Neutrophil (primary cell): Measurements from ENCODE around the gene DCDC1.

Source experiments
- H3K27ac ChIP-seq: fragments of 200-600 bp; sonication (generic); 2 replicates; pipeline ENCODE4 v1.5.1; 2016; ENCODE audit warnings: mild to moderate bottlenecking, moderate library complexity
- H3K27me3 ChIP-seq: fragments of 200-600 bp; sonication (generic); 2 replicates; pipeline ENCODE4 v1.6.0; 2016; ENCODE audit warnings: mild to moderate bottlenecking
- H3K36me3 ChIP-seq: fragments of 200-600 bp; sonication (generic); 2 replicates; pipeline ENCODE4 v1.5.1; 2017
- H3K4me1 ChIP-seq, 2 experiments: fragments of 200-600 bp in 1 of 2; sonication (generic) in 1 of 2; 1 replicate in 1 of 2; 2 replicates in 1 of 2; pipeline versions ENCODE4 v1.5.1 to v1.6.1; 2013 to 2016; ENCODE audit warnings: low read depth in 1 of 2, low read length in 1 of 2, mild to moderate bottlenecking in 1 of 2, moderate library complexity in 1 of 2; ENCODE audit not compliant: control insufficient read depth in 1 of 2, insufficient read depth in 1 of 2
- H3K4me3 ChIP-seq, 2 experiments: fragments of 200-600 bp in 1 of 2; sonication (generic) in 1 of 2; 1 replicate in 1 of 2; 2 replicates in 1 of 2; pipeline ENCODE4 v1.5.1; 2013 to 2016; ENCODE audit warnings: low read depth in 1 of 2, low read length in 1 of 2, mild to moderate bottlenecking in 1 of 2, moderate library complexity in 1 of 2
- H3K9me3 ChIP-seq: fragments of 200-600 bp; sonication (generic); 2 replicates; pipeline ENCODE4 v1.5.1; 2016
- CTCF ChIP-seq: fragments of 200-600 bp; sonication (generic); IDR thresholded peaks from 2 replicates; pipeline ENCODE4 v1.5.1; 2016; ENCODE audit warnings: antibody characterized with exemption

DCDC1 gene

GRCh38 chr11:31240340-31240904 lies 129.1 kb downstream of the DCDC1 start:
- H3K4me3 ChIP-seq = no peak overlapping the region
- H3K4me1 ChIP-seq = no peaks in the 10 kb centered on the region
- no peaks in the 10 kb centered on the region for H3K36me3 ChIP-seq
- no peak for TF ChIP-seq CTCF
- no peak overlapping the region for H3K27ac ChIP-seq
- H3K9me3 ChIP-seq = no peaks in the 10 kb centered on the region
- no peaks in the 10 kb centered on the region for H3K27me3 ChIP-seq

- no peak overlapping the region for H3K4me3 ChIP-seq
- H3K27ac ChIP-seq = no peak overlapping the region
- no peaks in the 10 kb centered on the region for H3K27me3 ChIP-seq
- H3K36me3 ChIP-seq = no peaks in the 10 kb centered on the region
- TF ChIP-seq CTCF = no peak
- H3K9me3 ChIP-seq = no peaks in the 10 kb centered on the region
- no peaks in the 10 kb centered on the region for H3K4me1 ChIP-seq
These were observed 131.4 kb downstream of the DCDC1 start for GRCh38 chr11:31237819-31238760.

GRCh38 chr11:31236143-31236542 lies 133.4 kb downstream of the DCDC1 start:
- Histone ChIP-seq H3K27me3 (no peaks in the 10 kb centered on the region), H3K36me3 (no peaks in the 10 kb centered on the region), H3K27ac (no peak overlapping the region), H3K4me1 (no peaks in the 10 kb centered on the region), H3K4me3 (no peak overlapping the region), H3K9me3 (no peaks in the 10 kb centered on the region)
- no peak for TF ChIP-seq CTCF

- TF ChIP-seq CTCF = no peak
- no peak overlapping the region for H3K27ac ChIP-seq
- no peak overlapping the region for H3K4me3 ChIP-seq
- no peaks in the 10 kb centered on the region for H3K36me3 ChIP-seq
- no peaks in the 10 kb centered on the region for H3K27me3 ChIP-seq
- H3K9me3 ChIP-seq = no peaks in the 10 kb centered on the region
- H3K4me1 ChIP-seq = no peaks in the 10 kb centered on the region
These were observed 136.1 kb downstream of the DCDC1 start for GRCh38 chr11:31233425-31233824.

- Histone ChIP-seq H3K36me3 (no peaks in the 10 kb centered on the region), H3K27ac (no peak overlapping the region), H3K4me3 (no peak overlapping the region), H3K9me3 (no peaks in the 10 kb centered on the region), H3K4me1 (no peaks in the 10 kb centered on the region), H3K27me3 (no peaks in the 10 kb centered on the region)
- TF ChIP-seq CTCF = no peak
These were observed 137.9 kb downstream of the DCDC1 start for GRCh38 chr11:31231601-31232000.
